Measurements from ENCODE around the gene TFF2.
A peak's percentile ranks its signal among the peaks of the same experiment; 100 is the strongest.

The TFF2 gene

GRCh38 chr21:42336054-42336453 lies 14.7 kb downstream of the TFF2 start:
- H3K9ac ChIP-seq, result no peak overlapping the region
- peak overlapping the region; percentile 58 for H2AFZ ChIP-seq
- H3K4me3 ChIP-seq (ENCODE audit: low read depth, low read length), result peak overlapping the region; percentile 16
- H3K4me2 ChIP-seq (ENCODE audit: low read length), result peak overlapping the region; percentile 35
- TF ChIP-seq, protein P1, sequence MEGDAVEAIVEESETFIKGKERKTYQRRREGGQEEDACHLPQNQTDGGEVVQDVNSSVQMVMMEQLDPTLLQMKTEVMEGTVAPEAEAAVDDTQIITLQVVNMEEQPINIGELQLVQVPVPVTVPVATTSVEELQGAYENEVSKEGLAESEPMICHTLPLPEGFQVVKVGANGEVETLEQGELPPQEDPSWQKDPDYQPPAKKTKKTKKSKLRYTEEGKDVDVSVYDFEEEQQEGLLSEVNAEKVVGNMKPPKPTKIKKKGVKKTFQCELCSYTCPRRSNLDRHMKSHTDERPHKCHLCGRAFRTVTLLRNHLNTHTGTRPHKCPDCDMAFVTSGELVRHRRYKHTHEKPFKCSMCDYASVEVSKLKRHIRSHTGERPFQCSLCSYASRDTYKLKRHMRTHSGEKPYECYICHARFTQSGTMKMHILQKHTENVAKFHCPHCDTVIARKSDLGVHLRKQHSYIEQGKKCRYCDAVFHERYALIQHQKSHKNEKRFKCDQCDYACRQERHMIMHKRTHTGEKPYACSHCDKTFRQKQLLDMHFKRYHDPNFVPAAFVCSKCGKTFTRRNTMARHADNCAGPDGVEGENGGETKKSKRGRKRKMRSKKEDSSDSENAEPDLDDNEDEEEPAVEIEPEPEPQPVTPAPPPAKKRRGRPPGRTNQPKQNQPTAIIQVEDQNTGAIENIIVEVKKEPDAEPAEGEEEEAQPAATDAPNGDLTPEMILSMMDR (IDR thresholded peaks at IDR 0.05), result no peak
- no peak overlapping the region for H3K27ac ChIP-seq
- H3K9me3 ChIP-seq (ENCODE audit: control insufficient read depth, low read length), result no peaks in the 10 kb centered on the region
- no peaks in the 10 kb centered on the region for H3K4me1 ChIP-seq
- no peaks in the 10 kb centered on the region for H3K36me3 ChIP-seq (ENCODE audit: control insufficient read depth, insufficient read depth, low read length)
- H3K27me3 ChIP-seq (ENCODE audit: control insufficient read depth, insufficient read depth, low read length), result no peaks in the 10 kb centered on the region
- H3K79me2 ChIP-seq, result no peaks in the 10 kb centered on the region

- no peak overlapping the region for H3K4me3 ChIP-seq (ENCODE audit: low read depth, low read length)
- no peak overlapping the region for H3K4me2 ChIP-seq (ENCODE audit: low read length)
- no peaks in the 10 kb centered on the region for H3K79me2 ChIP-seq
- no peak overlapping the region for H3K27ac ChIP-seq
- H3K4me1 ChIP-seq, result no peaks in the 10 kb centered on the region
- TF ChIP-seq, protein P1 (IDR thresholded peaks at IDR 0.05), result no peak
- H3K9ac ChIP-seq, result no peak overlapping the region
- H3K36me3 ChIP-seq (ENCODE audit: control insufficient read depth, insufficient read depth, low read length), result no peaks in the 10 kb centered on the region
- no peaks in the 10 kb centered on the region for H3K27me3 ChIP-seq (ENCODE audit: control insufficient read depth, insufficient read depth, low read length)
- H3K9me3 ChIP-seq (ENCODE audit: control insufficient read depth, low read length), result no peaks in the 10 kb centered on the region
- no peak overlapping the region for H2AFZ ChIP-seq
These were observed 18.1 kb downstream of the TFF2 start for GRCh38 chr21:42332557-42333317.

- no peak overlapping the region for H3K9ac ChIP-seq
- H3K27me3 ChIP-seq (ENCODE audit: control insufficient read depth, insufficient read depth, low read length), result no peaks in the 10 kb centered on the region
- no peaks in the 10 kb centered on the region for H3K9me3 ChIP-seq (ENCODE audit: control insufficient read depth, low read length)
- TF ChIP-seq, protein P1 (IDR thresholded peaks at IDR 0.05), result no peak
- H2AFZ ChIP-seq, result no peak overlapping the region
- H3K4me1 ChIP-seq, result no peaks in the 10 kb centered on the region
- no peak overlapping the region for H3K4me2 ChIP-seq (ENCODE audit: low read length)
- no peaks in the 10 kb centered on the region for H3K36me3 ChIP-seq (ENCODE audit: control insufficient read depth, insufficient read depth, low read length)
- no peak overlapping the region for H3K27ac ChIP-seq
- no peak overlapping the region for H3K4me3 ChIP-seq (ENCODE audit: low read depth, low read length)
- no peaks in the 10 kb centered on the region for H3K79me2 ChIP-seq
These were observed 19.1 kb downstream of the TFF2 start for GRCh38 chr21:42331660-42332059.

GRCh38 chr21:42330380-42331371 lies 20.1 kb downstream of the TFF2 start:
- Histone ChIP-seq H3K27ac (no peak overlapping the region), H3K4me3 (ENCODE audit: low read depth, low read length) (no peak overlapping the region), H3K9me3 (ENCODE audit: control insufficient read depth, low read length) (no peaks in the 10 kb centered on the region), H3K27me3 (ENCODE audit: control insufficient read depth, insufficient read depth, low read length) (no peaks in the 10 kb centered on the region), H3K4me1 (no peaks in the 10 kb centered on the region), H3K36me3 (ENCODE audit: control insufficient read depth, insufficient read depth, low read length) (no peaks in the 10 kb centered on the region), H3K4me2 (ENCODE audit: low read length) (no peak overlapping the region), H2AFZ (no peak overlapping the region), H3K9ac (no peak overlapping the region), H3K79me2 (no peaks in the 10 kb centered on the region)
- TF ChIP-seq, protein P1 (IDR thresholded peaks at IDR 0.05), result no peak
